ENCODE data around the gene ELP2.

DNA sequence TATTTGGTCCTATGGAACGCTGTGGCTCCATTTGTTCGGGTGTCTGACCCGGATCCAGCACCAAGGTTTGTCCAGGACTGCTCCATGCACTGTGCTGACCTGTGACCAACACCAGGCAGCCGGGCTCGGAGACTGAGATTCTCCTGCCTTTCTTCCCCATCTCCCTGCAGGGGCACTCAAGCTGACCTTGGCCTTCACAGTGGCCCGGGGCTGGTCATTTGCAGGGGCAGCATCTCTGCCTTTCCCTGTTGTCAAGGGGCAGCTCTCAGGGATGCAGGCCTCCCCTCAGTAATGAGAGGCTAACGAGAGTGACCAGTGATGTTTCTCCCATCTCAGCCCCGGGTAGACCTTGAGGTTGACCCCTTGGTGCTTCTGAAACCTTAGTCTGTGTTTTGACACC is 85.1 kb downstream of the ELP2 start:
- TF ChIP-seq POLR2AphosphoS5 (IDR thresholded peaks at IDR 0.05; ENCODE audit: low read depth, low read length): no peak
- no peak for TF ChIP-seq POLR2A (IDR thresholded peaks at IDR 0.05; ENCODE audit: control extremely low read depth in 1 of 2, low read depth in 2 of 2, low read length in 2 of 2)
- no peak for TF ChIP-seq RXRA (IDR thresholded peaks at IDR 0.05; ENCODE audit: insufficient read depth, low read depth, low read length)
- TF ChIP-seq CEBPB (IDR thresholded peaks at IDR 0.05; ENCODE audit: low read depth, low read length): no peak
- TF ChIP-seq, protein P1, sequence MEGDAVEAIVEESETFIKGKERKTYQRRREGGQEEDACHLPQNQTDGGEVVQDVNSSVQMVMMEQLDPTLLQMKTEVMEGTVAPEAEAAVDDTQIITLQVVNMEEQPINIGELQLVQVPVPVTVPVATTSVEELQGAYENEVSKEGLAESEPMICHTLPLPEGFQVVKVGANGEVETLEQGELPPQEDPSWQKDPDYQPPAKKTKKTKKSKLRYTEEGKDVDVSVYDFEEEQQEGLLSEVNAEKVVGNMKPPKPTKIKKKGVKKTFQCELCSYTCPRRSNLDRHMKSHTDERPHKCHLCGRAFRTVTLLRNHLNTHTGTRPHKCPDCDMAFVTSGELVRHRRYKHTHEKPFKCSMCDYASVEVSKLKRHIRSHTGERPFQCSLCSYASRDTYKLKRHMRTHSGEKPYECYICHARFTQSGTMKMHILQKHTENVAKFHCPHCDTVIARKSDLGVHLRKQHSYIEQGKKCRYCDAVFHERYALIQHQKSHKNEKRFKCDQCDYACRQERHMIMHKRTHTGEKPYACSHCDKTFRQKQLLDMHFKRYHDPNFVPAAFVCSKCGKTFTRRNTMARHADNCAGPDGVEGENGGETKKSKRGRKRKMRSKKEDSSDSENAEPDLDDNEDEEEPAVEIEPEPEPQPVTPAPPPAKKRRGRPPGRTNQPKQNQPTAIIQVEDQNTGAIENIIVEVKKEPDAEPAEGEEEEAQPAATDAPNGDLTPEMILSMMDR (IDR thresholded peaks at IDR 0.05; ENCODE audit: control extremely low read depth in 1 of 3, insufficient read depth in 1 of 3, low read depth in 1 of 3, low read length in 3 of 3): no peak
- no peak for TF ChIP-seq KDM1A (IDR thresholded peaks at IDR 0.05; ENCODE audit: borderline replicate concordance, low read length)
- TF ChIP-seq ZNF274 (IDR thresholded peaks at IDR 0.05; ENCODE audit: borderline replicate concordance, extremely low read depth, low read length): no peak
- TF ChIP-seq SP2 (IDR thresholded peaks at IDR 0.05; ENCODE audit: low read length): no peak
- no peak for TF ChIP-seq KDM5A (IDR thresholded peaks at IDR 0.05; ENCODE audit: low read length)
- TF ChIP-seq JUND (IDR thresholded peaks at IDR 0.05; ENCODE audit: low read length): no peak
- no peak for TF ChIP-seq TAF1 (IDR thresholded peaks at IDR 0.05; ENCODE audit: low read depth, low read length)
- no peak for TF ChIP-seq EP300 (IDR thresholded peaks at IDR 0.05; ENCODE audit: borderline replicate concordance in 1 of 2, low read depth in 2 of 2, low read length in 2 of 2)
